Natural killer cell (primary cell): Measurements from ENCODE around the gene CTNNAL1. TPM values are rescaled to one million over a fixed set of nuclear protein-coding genes. Genes with fewer than 3 reads are reported as not detected.

Source experiments
- ATAC-seq, 3 donors: fragments of 150-1000 bp in 2 of 3; fragments of 200-7000 bp in 1 of 3; cut with Tn5 transposase; 1 replicate in 1 of 3; 2 replicates in 2 of 3; pipeline ENCODE4 v1.10.0; 2021; ENCODE audit warnings: mild to moderate bottlenecking in 2 of 3, moderate library complexity in 2 of 3
- DNase-seq, 2 donors: peaks; one replicate each; pipeline versions ENCODE4 v3.0.0 to v3.0.0-alpha.2; 2013 to 2021; ENCODE audit warnings: mixed read lengths in 1 of 2
- H3K27ac ChIP-seq: one replicate; pipeline ENCODE4 v1.5.1; 2013; ENCODE audit warnings: mild to moderate bottlenecking, low read length
- H3K27me3 ChIP-seq: one replicate; pipeline ENCODE4 v1.6.1; 2013; ENCODE audit warnings: low read length; ENCODE audit not compliant: control insufficient read depth, insufficient read depth
- H3K36me3 ChIP-seq: one replicate; pipeline ENCODE4 v1.6.1; 2013; ENCODE audit warnings: low read length; ENCODE audit not compliant: control insufficient read depth, insufficient read depth
- H3K4me1 ChIP-seq: one replicate; pipeline ENCODE4 v1.6.1; 2013; ENCODE audit warnings: low read length; ENCODE audit not compliant: control insufficient read depth, insufficient read depth
- H3K4me3 ChIP-seq: one replicate; pipeline ENCODE4 v1.5.1; 2013; ENCODE audit warnings: low read length
- H3K9me3 ChIP-seq: one replicate; pipeline ENCODE4 v1.6.1; 2013; ENCODE audit warnings: low read length; ENCODE audit not compliant: control insufficient read depth, insufficient read depth
- H3K27ac Mint-ChIP-seq, 2 donors: one replicate each; pipeline ENCODE4 v1.8.0; 2022; ENCODE audit warnings: mild to moderate bottlenecking in 2 of 2, mixed read lengths in 2 of 2, moderate library complexity in 1 of 2
- H3K27me3 Mint-ChIP-seq, 2 donors: one replicate each; pipeline ENCODE4 v1.8.0; 2022; ENCODE audit warnings: low read depth in 2 of 2, mixed read lengths in 2 of 2
- H3K36me3 Mint-ChIP-seq: one replicate; pipeline ENCODE4 v1.8.0; 2022; ENCODE audit warnings: mixed read lengths
- H3K4me1 Mint-ChIP-seq, 2 donors: one replicate each; pipeline ENCODE4 v1.8.0; 2022; ENCODE audit warnings: mixed read lengths in 2 of 2
- H3K4me3 Mint-ChIP-seq: one replicate; pipeline ENCODE4 v1.8.0; 2022; ENCODE audit warnings: mild to moderate bottlenecking, moderate library complexity, mixed read lengths
- H3K9me3 Mint-ChIP-seq, 2 donors: one replicate each; pipeline ENCODE4 v1.8.0; 2022; ENCODE audit warnings: mixed read lengths in 2 of 2
- WGBS: methylation state at CpG from one replicate; pipeline ENCODE4 v1.1.7; 2013; ENCODE audit warnings: missing lambda C conversion rate; ENCODE audit not compliant: insufficient coverage; 5-methylcytosine and 5-hydroxymethylcytosine counted together
- intact Hi-C: fragments of 100-400 bp; cut with micrococcal nuclease; formaldehyde crosslinking; loops from one replicate; pipeline ENCODE4 v1.14.2; 2022
- total RNA-seq, 4 donors: library from RNA; stranded (reverse); fragments of 120-200 nt in 1 of 4; gene quantifications; one replicate each; pipeline versions ENCODE4 v1.2.3 to v1.2.4, GENCODE V29; 2013 to 2022
- TF ChIP-seq, protein P1 (sequence below): fragments of 200-600 bp; IDR thresholded peaks from one replicate; pipeline ENCODE4 v1.8.0; 2022; ENCODE audit warnings: antibody characterized with exemption

CTNNAL1 gene
- total RNA-seq, 3 donors from 2014 or later (not counting 1 experiment from before 2014, with no cell fraction given): 2.6 to 7.6 (median 2.7) TPM

DNA sequence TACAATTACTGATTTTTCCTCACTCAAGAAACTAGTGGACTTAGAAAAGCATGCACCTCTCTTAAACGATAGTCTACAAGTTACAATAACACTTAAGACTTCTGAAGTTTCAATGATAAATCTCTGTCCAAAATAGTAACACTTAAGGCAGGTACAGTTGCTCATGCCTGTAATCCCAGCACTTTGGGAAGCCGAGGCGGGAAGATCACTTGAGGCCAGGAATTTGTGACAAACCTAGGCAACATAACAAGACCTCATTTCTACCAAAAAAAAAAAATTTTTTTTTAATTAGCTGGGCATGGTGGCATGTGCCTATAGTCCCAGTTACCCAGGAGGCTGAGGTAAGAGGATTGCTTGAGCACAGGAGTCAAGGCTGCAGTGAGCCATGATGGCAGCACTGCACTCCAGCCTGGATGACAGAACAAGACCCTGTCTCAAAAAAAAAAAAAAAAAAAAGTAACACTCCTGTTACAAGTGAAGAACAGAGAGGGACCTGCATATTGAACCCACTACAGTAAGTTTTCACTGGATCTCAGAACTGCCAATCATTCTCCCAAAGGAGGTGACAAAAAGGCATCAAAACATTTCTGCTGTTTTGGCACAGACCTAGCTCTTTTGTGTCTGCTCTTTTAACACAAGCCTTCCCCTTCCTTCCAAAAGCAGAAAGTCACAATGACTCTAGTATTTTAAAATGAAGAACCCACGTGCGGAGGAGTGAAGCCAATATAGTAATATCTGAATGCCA, 75.6 kb downstream of the CTNNAL1 start:
- DNase-seq (no peak), ATAC-seq (no peak)
- no peaks in the 10 kb centered on the region for H3K9me3 Mint-ChIP-seq
- Histone ChIP-seq H3K4me3 (no peak overlapping the region), H3K4me1 (peaks cover 12% of the 10 kb centered on the region), H3K27me3 (no peaks in the 10 kb centered on the region), H3K27ac (no peak overlapping the region), H3K9me3 (no peaks in the 10 kb centered on the region), H3K36me3 (peaks cover 9% of the 10 kb centered on the region)
- H3K27me3 Mint-ChIP-seq: no peaks in the 10 kb centered on the region
- peaks cover 20 to 29% of the 10 kb centered on the region in 2 donors for H3K4me1 Mint-ChIP-seq
- no peak overlapping the region for H3K27ac Mint-ChIP-seq
- 96% methylated on average over 3 of the region's 5 CpGs for WGBS
- intact Hi-C loops: no loop called here
- TF ChIP-seq, protein P1, sequence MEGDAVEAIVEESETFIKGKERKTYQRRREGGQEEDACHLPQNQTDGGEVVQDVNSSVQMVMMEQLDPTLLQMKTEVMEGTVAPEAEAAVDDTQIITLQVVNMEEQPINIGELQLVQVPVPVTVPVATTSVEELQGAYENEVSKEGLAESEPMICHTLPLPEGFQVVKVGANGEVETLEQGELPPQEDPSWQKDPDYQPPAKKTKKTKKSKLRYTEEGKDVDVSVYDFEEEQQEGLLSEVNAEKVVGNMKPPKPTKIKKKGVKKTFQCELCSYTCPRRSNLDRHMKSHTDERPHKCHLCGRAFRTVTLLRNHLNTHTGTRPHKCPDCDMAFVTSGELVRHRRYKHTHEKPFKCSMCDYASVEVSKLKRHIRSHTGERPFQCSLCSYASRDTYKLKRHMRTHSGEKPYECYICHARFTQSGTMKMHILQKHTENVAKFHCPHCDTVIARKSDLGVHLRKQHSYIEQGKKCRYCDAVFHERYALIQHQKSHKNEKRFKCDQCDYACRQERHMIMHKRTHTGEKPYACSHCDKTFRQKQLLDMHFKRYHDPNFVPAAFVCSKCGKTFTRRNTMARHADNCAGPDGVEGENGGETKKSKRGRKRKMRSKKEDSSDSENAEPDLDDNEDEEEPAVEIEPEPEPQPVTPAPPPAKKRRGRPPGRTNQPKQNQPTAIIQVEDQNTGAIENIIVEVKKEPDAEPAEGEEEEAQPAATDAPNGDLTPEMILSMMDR: no peak
- no peak overlapping the region for H3K4me3 Mint-ChIP-seq
- H3K36me3 Mint-ChIP-seq: no peaks in the 10 kb centered on the region

DNA sequence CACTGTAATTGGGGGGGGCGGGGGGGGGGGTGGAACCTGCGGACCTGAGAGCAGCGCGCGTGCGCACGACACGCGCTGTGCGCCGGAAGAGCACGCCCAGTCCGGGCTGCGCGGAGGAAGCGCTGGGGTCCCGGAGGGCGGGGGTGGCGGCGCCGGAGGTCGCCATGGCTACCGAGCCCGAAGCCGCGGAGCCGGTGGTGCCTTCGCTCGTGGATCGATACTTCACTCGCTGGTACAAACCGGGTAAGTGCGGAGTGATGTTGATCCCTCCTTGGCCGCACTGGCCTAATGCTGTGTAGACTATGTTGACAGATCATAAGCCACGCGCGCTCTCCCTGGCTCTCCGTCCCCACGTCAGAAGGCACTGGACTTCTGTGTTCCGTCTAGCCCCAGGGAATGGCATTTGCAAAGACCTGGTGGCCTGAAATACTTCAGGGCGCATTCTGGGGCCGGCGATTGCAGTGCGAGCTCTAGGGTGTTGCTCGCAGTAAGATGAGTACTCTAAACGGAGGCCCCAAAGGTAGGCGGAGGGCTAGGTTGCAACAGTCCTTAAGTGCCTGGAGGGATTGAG, 78.9 kb downstream of the CTNNAL1 start, which contains the start of gene ABITRAM:
Gene ABITRAM, plus strand, starts transcription at position 78 of the 571 bp plus-strand sequence. Its CDS starts 87 bp downstream, at position 165.
- no peaks in the 10 kb centered on the region for H3K36me3 Mint-ChIP-seq
- H3K36me3 ChIP-seq: peaks cover 3% of the 10 kb centered on the region
- H3K4me1 ChIP-seq: peaks cover 12% of the 10 kb centered on the region
- WGBS: under 1% methylated on average over 46 of the region's 47 CpGs
- ATAC-seq: peak; percentile 80 to 91 (median 86)
- H3K4me3 Mint-ChIP-seq: peak within 1 kb of the TSS; percentile 99
- no peaks in the 10 kb centered on the region for H3K9me3 ChIP-seq
- intact Hi-C loops: loop anchor here (1.0 to 2.0 kb wide), 2 partner anchors 78 to 186 kb away; partner anchors contain the start of gene CTNNAL1
- TF ChIP-seq, protein P1: no peak
- DNase-seq: peak; percentile 69 to 96
- peak within 1 kb of the TSS; percentile 95 to 99 for H3K27ac Mint-ChIP-seq
- H3K27me3 ChIP-seq: no peaks in the 10 kb centered on the region
- no peaks in the 10 kb centered on the region for H3K9me3 Mint-ChIP-seq
- no peaks in the 10 kb centered on the region for H3K27me3 Mint-ChIP-seq
- H3K4me3 ChIP-seq: peak within 1 kb of the TSS; percentile 89
- H3K27ac ChIP-seq: peak within 1 kb of the TSS; percentile 86
- H3K4me1 Mint-ChIP-seq: peaks cover 22 to 36% of the 10 kb centered on the region in 2 donors

DNA sequence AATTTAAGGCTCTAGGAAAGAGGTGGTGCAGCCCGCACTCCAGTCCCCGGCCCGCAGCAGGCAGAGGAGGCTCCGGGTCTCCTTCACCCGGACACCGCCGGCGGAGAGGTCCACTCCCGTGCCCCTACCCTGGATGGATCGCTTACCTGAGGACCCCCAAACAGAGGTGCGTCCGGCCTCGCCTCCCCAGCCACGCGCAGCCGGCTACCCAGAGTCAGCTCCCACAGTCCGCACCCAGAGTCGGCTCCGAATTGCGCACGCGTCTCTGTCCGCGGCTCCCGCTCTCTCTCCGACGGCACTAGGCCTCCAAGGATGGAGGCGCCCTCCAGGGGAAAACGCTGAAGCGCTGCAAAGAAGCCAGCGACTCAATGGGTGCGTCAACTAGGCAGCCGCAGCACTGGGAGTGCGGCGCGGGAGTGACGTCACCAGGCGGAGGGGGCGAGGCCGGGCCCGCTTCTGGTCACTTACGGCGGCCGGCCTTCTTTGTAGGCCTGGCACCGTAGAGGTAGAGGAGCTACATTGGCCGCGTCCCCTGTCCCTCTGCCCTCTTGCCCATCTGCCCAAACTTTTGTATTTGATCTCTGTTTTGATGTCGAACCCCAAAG, 79.5 kb downstream of the CTNNAL1 start, which contains the start of gene ELP1:
Gene ELP1, minus strand, starts transcription at position 407 of the 605 bp plus-strand sequence. CDS start 2,978 bp downstream, outside the sequence.
- Histone ChIP-seq H3K36me3 (peaks cover 7% of the 10 kb centered on the region), H3K27ac (peak within 1 kb of the TSS; percentile 86), H3K4me3 (peak within 1 kb of the TSS; percentile 89), H3K27me3 (no peaks in the 10 kb centered on the region), H3K4me1 (peaks cover 12% of the 10 kb centered on the region), H3K9me3 (no peaks in the 10 kb centered on the region)
- Mint-ChIP-seq H3K4me1 (peaks cover 22 to 36% of the 10 kb centered on the region in 2 donors), H3K4me3 (peak within 1 kb of the TSS; percentile 99), H3K27ac (peak within 1 kb of the TSS; percentile 95 to 99), H3K27me3 (no peaks in the 10 kb centered on the region), H3K9me3 (no peaks in the 10 kb centered on the region), H3K36me3 (no peaks in the 10 kb centered on the region)
- intact Hi-C loops: loop anchor here (1.0 to 2.0 kb wide), 2 partner anchors 79 to 186 kb away; partner anchors contain the start of gene CTNNAL1
- ATAC-seq: peak; percentile 83 to 90 (median 84)
- DNase-seq: peak; percentile 89 to 96
- WGBS: under 1% methylated on average over 46 of the region's 48 CpGs
- TF ChIP-seq, protein P1: no peak
